C4-2B (cell line): ENCODE measurements around the gene PAOX.

ENCODE experiments used
- H3K27ac ChIP-seq: fragments of 450-650 bp; 2 replicates; pipeline ENCODE4 v1.5.1; 2017
- CTCF ChIP-seq: fragments of 450-650 bp; conservative IDR thresholded peaks from 2 replicates; pipeline ENCODE4 v1.5.1; 2017; ENCODE audit warnings: mild to moderate bottlenecking
- ZFX ChIP-seq: fragments of 450-650 bp; IDR thresholded peaks from 2 replicates; pipeline ENCODE4 v1.6.1; 2017

PAOX gene

GRCh38 chr10:133343558-133343957, 35.5 kb upstream of the PAOX start:
- no peak overlapping the region for H3K27ac ChIP-seq
- TF ChIP-seq ZFX (no peak), CTCF (no peak)

GRCh38 chr10:133344236-133344635, 34.8 kb upstream of the PAOX start:
- TF ChIP-seq CTCF: no peak
- TF ChIP-seq ZFX: no peak
- H3K27ac ChIP-seq: no peak overlapping the region

- TF ChIP-seq CTCF: no peak
- TF ChIP-seq ZFX: no peak
- H3K27ac ChIP-seq: no peak overlapping the region
These were observed 32.6 kb upstream of the PAOX start for GRCh38 chr10:133346413-133346812.

- H3K27ac ChIP-seq: no peak overlapping the region
- TF ChIP-seq ZFX (no peak), CTCF (no peak)
These were observed 31.1 kb upstream of the PAOX start for GRCh38 chr10:133347710-133348517.

GRCh38 chr10:133349160-133349568, 29.9 kb upstream of the PAOX start:
- no peak for TF ChIP-seq CTCF
- TF ChIP-seq ZFX: no peak
- no peak overlapping the region for H3K27ac ChIP-seq

- TF ChIP-seq ZFX (no peak), CTCF (no peak)
- H3K27ac ChIP-seq: no peak overlapping the region
These were observed 29.5 kb upstream of the PAOX start for GRCh38 chr10:133349577-133350011.

- TF ChIP-seq CTCF (no peak), ZFX (no peak)
- H3K27ac ChIP-seq: no peak overlapping the region
These were observed 28.6 kb upstream of the PAOX start for GRCh38 chr10:133350283-133350949.
